GM18868 (cell line): ENCODE measurements around the gene TMEM128.
"Not testable (repeated sequence)": the region's sequence is repeated elsewhere in the genome, so short reads cannot be mapped to it uniquely, and the experiment has no call there.

Source experiments
- ATAC-seq: cut with Tn5 transposase; IDR thresholded peaks from one replicate; pipeline ENCODE4 v1.9.1; 2021; ENCODE audit warnings: mild to moderate bottlenecking, moderate library complexity; ENCODE audit not compliant: unreplicated experiment

TMEM128 gene

DNA sequence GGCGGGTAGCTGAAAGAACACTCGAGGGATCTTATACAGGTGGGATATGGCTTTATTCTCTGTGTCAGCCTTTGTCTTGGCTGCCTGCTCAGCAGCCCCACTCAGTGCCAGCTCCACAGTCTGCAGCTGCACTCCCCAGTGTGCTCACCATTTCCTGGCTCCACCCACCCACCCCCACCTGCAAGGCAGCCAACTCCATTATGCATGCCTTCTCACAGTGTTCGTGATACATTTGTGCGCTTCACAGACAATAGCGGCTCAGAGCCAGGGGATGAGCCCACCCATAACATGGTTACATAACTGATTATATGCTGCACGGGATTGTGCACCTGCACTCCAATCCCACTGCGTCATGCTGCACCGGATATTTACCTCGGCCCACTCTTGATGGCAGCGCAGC lies 8.8 kb upstream of the TMEM128 start:
- no peak for ATAC-seq

DNA sequence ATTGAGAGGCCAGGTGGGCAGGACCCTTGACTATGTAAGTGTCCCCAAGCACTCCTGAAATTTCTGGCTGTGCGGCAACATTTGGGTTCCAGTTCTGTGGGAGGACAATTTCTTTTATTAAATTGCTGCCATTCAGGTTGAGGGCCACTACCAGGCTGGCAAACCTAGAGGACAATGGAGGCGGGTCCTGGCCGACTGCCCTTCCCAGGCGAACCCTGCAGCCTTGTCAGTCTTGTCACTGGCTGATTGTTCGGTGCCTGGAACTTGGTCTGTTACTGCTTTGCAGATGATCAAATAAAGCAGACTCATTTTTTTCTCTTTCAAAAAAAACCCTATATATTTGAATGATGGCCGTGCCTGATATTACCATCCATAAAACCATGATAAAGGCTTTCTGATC lies 6.6 kb upstream of the TMEM128 start:
- no peak for ATAC-seq

DNA sequence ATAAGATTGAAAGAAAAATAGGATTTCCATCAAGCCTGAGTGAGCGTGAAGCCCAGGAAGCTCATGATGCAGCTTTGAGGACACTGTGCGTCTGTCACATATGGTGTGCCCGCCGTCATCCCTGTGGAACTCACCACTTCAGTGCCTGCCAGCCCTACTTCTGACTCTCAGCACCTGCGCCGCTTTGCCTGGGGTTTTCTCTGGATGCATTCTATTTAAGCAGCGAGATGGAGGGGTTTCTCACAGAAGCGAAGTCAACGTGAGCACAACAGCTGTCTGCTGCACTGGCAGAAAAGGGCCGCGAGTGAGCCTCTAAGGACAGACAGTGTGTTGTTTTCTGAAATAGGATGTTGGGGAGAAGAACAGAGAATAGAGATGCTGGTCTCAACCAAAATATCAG lies 6.2 kb upstream of the TMEM128 start:
- ATAC-seq = no peak

DNA sequence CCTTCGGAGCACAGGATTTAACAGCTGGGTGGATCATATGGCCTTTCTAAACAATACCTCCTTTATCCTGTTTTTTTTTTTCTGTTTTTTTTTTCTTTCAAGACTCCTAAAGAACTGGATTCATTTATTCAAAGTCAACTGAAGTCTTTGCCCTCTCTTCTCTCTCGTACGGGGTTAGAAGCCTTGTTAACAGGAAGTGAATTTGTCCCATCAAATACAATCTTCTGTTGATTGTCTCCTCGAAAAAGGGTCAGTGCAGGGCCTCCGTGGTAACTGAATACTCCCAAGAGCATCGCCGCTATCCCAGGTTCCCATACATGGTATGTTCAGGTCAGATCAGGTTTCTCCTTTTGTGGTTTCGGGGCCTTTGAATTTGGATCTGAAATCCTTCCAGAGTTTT lies 1.8 kb upstream of the TMEM128 start:
- no peak for ATAC-seq

DNA sequence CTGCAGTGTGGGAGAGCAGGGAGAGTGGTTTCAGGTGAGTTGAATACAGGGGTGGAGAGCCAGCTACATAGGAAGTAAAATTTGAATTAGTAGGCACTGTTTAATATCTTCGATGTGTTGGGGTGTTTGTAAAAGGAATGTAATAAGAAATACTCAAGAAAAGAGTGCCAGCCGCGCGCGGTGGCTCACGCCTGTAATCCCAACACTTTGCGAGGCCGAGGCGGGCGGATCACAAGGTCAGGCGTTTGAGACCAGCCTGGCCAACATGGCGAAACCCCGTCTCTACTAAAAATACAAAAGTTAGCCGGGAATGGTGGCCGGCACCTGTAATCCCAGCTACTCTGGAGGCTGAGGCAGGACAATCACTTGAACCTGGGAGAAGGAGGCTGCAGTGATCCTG lies 1.3 kb upstream of the TMEM128 start:
- ATAC-seq = not testable (repeated sequence)

DNA sequence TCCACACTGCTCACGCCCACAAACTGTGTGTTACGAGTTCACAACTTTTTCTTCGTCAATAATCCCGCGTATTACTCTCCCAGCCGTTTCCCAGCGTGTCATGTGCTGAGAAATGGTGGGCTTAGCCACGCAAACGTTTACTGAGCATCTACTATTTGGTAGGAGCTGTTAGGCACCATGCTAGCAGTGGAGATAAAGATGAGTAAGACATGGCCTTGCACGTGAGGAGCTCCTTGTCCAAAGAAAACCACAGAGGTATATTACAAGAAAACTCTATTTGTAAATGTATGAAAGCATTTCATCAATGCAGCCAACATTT lies 821 bp upstream of the TMEM128 start:
- no peak for ATAC-seq

DNA sequence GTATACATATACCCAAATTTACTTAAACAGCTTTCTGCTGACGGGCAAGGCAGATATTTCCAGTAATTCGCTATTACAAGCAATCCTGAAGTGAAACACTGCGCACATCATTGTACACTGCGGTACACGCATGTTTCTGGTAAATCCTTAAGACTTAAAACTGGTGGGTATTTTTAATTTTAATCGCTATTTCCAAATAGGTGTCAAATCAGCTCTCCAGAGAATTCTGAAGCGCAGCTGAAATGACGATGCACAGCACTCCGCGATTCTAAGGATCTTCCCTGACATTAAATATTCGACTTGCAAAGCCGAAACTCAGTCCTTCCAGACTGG lies 361 bp downstream of the TMEM128 start:
- ATAC-seq = peak; percentile 25

DNA sequence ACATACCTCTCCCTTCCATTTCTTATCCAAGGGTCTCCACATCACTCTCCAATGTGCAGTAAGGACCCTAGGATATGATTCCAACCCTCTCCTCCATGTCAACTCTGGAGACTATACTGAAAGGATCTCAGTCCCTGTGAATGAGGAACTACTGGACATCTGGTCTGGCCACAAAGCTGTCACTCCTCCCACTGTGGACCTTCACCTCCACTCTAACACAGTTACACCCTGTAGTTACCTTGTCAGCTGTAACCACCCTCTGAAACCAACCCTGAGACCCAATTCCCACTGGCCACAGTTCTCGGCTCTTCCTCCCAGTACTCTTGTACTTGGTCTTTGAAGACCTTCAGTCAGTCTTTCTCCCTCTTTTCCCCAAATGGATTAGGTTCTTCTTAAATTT lies 2.9 kb downstream of the TMEM128 start:
- no peak for ATAC-seq

DNA sequence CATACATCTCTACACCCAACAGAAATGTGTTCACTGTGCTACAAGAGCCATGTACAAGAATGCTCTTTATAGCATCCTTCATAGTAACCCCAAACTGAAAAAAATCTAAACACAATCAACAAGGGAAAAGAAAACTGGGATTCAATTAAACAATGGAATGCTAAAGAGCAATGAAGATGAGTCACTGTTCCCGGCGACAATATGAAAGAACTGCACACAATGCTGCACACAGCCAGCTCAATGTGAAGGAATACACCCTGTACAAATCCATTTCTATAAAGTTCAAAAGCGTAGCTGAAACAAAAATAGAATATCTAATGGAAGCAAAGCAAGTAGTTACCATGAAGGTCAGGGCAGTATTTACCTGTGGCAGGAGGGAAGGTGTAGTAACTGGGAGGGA lies 8.5 kb downstream of the TMEM128 start:
- ATAC-seq = not testable (repeated sequence)

DNA sequence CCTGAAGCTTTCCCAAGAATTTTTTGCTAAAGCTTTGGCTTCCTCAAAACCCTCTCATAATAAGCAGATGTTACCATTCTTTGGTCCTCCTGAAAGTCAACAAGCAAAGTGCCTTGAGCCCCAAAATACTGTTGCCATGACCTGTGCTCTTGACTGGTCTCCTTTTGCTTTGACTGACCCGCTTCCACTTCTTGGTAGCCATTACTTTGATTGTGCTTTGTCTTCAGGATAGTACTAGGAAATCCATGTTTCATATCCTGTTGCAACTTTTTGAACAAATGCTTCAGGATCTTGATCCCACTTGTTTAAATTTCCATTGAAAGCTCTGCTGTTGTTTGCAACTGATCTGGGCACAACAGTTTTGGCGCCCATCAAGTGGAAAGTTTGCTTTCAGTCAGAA lies 14.4 kb downstream of the TMEM128 start:
- no peak for ATAC-seq

DNA sequence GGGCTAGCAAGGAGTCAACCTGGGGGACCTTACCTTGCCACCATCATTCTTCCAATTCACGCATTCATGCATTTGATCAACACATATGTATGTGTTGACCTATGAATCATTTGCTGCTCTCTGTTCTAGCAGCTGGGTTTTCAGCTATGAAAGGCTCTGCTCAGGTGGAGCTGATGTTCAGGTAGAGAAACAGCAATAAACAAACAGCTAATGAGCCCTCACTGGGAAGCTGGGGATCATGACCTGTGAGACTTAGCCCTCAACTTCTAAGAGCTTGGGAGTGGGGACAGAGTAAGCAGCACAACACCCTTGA lies 19.7 kb downstream of the TMEM128 start:
- ATAC-seq = no peak

DNA sequence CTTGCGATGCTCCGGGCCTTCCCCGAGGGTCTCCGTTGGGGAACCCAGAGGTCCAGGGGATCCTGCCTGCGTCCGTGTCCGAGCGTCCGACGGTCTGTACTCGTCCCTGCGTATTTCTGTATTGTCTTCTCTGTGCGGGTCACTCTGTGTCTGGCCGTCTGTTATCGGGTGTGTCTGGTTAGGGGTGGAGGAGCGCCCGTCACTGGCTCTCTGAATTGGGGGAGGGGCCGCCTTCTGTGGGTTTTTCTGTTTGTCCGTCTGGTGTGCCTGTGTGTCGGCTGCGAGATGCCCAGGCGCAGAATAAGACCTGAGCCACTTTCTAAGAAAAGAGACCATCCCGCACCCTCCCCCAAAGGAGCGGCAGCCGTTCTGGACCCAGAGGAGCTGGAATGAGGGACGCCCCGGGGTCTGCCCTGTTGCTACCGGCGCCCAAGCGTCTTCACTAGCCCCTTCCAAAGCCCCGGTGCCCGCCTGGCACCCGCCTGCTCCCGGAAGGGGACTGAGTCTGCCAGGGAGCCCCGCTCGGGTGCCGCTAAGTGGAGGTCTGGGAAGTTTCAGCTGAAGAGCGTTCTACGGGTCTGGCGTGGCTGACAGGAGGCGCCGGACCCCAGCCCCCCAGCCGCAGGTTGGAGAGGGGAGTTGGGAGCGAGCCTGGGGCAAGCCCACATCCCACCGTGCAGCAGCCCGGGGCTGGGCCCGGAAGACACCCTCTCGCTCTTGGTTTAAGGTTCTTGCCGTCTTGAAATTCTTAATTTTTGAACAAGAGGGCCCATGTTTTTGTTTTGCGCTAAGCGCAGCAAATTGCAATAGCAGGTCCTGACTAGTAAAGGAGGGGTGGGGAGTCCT lies 20.3 kb downstream of the TMEM128 start:
- no peak for ATAC-seq

DNA sequence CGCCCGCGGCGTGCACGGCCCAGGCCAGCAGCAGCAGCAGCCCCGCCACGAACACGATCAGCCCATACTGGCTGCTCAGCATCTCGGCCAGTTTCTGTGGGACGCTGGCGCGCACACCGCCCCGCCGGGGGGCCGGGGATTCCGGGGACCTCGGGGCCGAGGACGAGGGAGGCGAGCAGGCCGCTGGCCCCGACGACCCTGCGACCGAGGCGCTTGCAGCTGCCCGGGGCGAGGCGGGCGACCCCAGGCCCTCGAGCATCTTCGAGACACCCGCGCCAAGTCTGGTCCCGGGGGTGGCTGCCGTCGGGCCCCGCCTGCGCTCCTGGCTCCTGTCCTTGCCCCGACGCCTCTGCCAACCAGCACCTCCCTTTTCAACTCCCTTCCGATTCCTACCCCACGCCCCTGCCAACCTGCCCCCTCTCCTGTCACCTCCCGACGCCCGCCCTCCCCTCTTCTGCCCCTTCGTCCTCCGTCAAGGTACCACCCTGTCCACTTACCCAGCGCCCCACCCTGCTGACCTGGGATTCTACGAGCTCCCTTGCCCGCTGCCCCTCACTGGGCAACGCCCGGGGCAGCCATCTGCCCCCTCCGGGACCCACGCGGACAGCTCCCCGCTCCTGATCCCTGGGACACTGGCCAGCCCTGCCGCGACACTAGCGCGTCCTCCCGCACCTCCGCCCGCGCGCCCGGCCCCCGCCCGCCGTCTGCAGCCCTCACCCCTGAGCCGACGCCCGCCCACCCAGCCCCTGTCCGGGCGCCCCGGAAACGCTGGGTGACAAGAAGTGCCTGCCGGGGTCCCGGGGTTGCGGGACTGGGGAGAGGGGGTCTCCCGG lies 21.2 kb downstream of the TMEM128 start, which contains the start of gene OTOP1:
Gene OTOP1 (minus strand): TSS at position 324 of the 833 bp plus-strand sequence. CDS start 65 bp downstream, at position 259.
- no peak for ATAC-seq

DNA sequence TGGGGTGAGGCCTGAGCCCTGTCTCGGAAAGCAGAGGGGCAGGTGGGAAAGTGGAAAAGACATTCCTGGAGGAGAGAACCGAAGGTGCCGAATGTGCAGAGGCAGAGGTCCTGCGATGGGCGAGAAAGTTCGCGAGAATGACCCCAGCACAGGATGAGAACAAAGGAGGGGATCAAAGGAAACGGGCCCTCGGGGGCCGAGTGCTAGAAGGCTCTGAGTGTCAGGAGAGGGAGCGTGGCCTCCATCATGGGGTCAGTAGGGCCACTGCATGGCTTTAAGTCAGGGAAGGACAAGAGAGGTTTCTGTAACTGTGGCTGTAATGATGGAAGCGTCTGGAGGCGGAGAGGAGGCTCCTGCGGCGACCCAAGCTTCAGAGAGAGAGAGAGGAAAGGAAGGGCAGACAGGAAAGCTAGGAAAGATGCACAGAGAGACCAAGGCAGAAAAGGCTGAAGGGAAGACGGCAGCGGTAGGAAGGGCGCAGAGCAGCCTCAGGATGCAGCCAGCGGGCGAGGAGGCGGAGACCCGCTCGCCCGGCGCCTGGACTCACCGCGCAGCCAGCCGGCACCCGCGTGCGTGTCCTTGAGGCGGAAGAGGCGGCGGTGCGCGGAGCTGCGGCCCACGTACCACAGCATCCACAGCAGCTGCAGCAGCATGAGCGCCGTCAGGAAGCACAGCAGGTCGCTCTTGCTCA lies 22.0 kb downstream of the TMEM128 start:
- no peak for ATAC-seq

DNA sequence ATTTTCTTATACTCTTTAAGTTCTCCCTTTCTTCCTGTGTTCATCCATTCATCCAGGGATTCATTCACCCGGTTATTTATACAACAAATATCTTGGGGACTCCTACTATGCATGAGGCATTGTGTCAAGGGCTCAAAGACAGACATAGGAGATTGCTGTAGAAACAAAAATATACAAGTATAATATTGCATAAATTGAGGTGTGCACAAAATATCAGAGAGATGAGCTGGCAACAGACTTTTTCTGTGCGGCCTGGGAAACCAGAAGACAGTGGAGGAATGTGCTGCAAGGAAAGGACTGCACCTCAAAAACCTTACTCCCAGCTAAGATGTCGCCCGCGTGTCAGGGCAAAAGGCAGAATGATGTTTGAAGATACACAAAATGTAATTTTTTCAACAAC lies 30.9 kb downstream of the TMEM128 start:
- no peak for ATAC-seq

DNA sequence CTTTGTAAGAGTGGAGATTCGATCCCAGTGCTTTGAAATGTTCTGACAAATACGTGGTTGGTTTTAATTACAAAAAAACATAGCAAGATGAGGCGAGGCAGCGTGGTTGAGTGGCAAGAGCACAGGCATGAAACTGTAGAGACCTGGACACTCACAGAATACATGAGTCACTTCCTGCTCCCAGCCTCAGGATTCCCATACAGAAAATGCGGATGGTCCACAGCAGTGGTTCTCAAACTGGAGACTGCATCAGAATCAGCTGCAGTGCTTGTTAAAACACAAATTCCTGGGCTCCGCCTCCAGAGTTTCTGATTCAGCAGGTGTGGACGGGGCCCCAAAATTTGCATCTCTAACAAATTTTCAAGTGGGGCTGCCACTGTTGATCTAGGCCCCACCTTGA lies 31.4 kb downstream of the TMEM128 start:
- ATAC-seq = no peak

DNA sequence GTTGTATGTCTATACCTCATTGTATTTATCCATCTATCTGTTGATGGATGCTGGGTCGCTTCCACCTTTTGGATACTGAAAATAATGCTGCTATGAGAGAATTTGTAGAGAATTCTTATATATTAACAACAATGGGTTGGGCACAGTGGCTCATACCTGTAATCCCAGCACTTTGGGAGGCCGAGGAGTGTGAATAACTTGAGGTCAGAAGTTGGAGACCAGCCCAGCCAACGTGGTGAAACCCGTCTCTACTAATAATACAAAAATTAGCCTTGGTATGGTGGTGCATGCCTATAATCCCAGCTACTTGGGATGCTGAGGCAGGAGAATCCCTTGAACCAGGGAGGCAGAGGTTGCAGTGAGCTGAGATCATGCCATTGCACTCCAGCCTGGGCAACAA lies 34.3 kb downstream of the TMEM128 start:
- not testable (repeated sequence) for ATAC-seq

DNA sequence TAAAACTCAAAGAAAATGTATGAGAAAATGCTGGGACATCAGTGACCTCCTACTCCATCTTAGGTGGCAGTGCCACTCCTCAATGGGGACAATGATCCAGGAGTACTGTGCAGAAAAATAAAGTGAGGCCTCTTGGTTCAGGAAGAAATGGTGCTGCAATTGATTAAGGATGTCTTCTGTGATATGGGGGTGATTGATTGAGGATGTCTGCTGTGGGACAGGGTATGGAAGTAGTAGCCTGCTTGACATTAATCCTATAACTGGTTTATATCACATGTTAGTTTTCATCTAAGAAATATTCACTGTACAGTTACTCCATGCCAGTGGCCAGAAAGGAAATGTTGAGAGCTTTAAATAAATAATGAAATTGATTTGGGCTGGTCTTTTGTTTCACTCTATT lies 41.8 kb downstream of the TMEM128 start:
- ATAC-seq = no peak

DNA sequence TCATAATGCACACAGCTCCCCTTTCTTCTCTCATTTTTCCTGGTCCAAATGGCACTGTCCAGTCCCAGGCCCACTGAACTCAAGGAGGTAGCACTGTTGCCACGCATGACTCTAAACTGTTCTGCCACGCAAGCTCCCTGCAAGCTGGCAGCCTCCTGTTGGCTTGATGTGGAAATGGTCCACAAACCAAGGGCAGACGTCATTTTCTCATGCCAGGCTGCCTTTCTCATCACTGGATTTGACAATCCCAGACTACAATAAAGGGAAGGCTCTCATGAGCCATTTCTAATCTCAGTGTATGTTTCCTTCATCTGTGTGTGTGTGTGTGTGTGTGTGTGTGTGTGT lies 43.6 kb downstream of the TMEM128 start:
- ATAC-seq = no peak

DNA sequence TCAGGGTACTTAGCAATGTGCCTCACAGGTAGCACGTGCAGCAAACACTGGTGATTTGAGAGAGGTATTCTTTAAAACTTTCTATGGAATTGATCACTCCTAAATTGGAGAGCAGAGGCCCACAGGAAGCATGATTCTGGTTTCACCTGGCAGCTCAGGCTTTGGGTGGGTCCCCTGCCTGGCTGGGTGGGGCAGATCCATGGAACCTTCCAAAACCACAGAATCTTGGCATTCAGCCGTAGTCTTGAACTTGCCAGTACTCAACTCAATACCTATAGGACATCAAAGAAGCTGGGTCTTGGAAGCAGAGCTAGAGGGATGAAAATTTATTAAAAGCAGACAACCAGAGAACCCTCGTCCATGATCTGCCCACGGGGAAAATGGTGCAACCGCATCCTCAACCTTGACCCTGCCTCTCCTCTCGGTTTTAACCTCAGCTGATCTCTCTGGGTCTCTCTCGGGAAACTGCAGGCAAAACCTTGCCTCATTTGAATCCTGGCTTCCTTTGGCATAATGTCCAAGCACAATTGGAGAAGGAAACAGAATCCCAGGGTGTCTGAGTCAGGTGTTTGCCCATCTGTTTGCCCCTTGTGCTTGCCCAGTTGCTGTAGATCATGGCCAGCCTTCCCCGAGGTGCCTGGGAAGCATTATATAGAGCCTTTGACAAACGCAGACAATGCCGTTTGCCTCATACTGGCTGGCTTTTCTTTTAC lies 44.2 kb downstream of the TMEM128 start:
- ATAC-seq = no peak

DNA sequence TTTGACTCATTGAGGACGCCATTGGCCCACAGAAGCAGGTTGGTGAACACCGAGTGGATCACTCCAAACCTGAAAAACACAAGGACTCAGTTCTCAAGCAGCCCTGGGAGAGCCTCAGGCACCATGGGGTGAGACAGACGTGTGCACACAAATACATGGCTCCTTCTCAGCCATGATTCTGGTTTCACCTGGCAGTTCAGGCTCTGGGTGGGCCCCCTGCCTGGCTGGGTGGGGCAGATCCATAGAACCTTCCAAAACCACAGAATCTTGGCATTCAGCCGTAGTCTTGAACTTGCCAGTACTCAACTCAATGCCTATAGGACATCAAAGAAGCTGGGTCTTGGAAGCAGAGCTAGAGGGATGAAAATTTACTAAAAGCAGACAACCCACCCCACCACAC lies 45.5 kb downstream of the TMEM128 start:
- no peak for ATAC-seq
